Middle frontal gyrus (tissue), 1 donor: Measurements from ENCODE around the gene RNASEH2B.
A peak's percentile ranks its signal among the peaks of the same experiment; 100 is the strongest.

Experiments
- DNase-seq: peaks from one replicate; pipeline ENCODE4 v3.0.0-alpha.2; 2015; ENCODE audit warnings: low spot score; ENCODE audit errors: extremely low spot score

The RNASEH2B gene

GRCh38 chr13:50905256-50905655 is 4.3 kb upstream of the RNASEH2B start:
- DNase-seq: no peak

- DNase-seq: no peak
Measured at GRCh38 chr13:50907781-50908180, 1.8 kb upstream of the RNASEH2B start.

GRCh38 chr13:50908371-50908770 is 1.2 kb upstream of the RNASEH2B start:
- no peak for DNase-seq

- DNase-seq: no peak
Measured at GRCh38 chr13:50910485-50910805, 854 bp downstream of the RNASEH2B start.

GRCh38 chr13:50911081-50911631 is 1.6 kb downstream of the RNASEH2B start:
- DNase-seq: no peak

- DNase-seq: peak; percentile 83
Measured at GRCh38 chr13:50911937-50912795, 2.6 kb downstream of the RNASEH2B start.

GRCh38 chr13:50912851-50913250 is 3.3 kb downstream of the RNASEH2B start:
- DNase-seq: no peak

GRCh38 chr13:50914176-50914700 is 4.6 kb downstream of the RNASEH2B start:
- DNase-seq: no peak

GRCh38 chr13:50914848-50915247 is 5.3 kb downstream of the RNASEH2B start:
- no peak for DNase-seq

- DNase-seq: no peak
Measured at GRCh38 chr13:50915565-50915964, 6.0 kb downstream of the RNASEH2B start.

- DNase-seq: no peak
Measured at GRCh38 chr13:50916701-50917184, 7.2 kb downstream of the RNASEH2B start.

- no peak for DNase-seq
Measured at GRCh38 chr13:50917572-50917971, 8.0 kb downstream of the RNASEH2B start.

- no peak for DNase-seq
Measured at GRCh38 chr13:50918567-50918966, 9.0 kb downstream of the RNASEH2B start.

GRCh38 chr13:50919277-50919676 is 9.7 kb downstream of the RNASEH2B start:
- DNase-seq: no peak

GRCh38 chr13:50921706-50922105 is 12.1 kb downstream of the RNASEH2B start:
- DNase-seq: no peak

GRCh38 chr13:50923272-50923671 is 13.7 kb downstream of the RNASEH2B start:
- no peak for DNase-seq

- no peak for DNase-seq
Measured at GRCh38 chr13:50924025-50924424, 14.4 kb downstream of the RNASEH2B start.

- no peak for DNase-seq
Measured at GRCh38 chr13:50927701-50928100, 18.1 kb downstream of the RNASEH2B start.

GRCh38 chr13:50928102-50928501 is 18.5 kb downstream of the RNASEH2B start:
- no peak for DNase-seq

GRCh38 chr13:50928659-50929462 is 19.3 kb downstream of the RNASEH2B start:
- no peak for DNase-seq

- no peak for DNase-seq
Measured at GRCh38 chr13:50932091-50932490, 22.5 kb downstream of the RNASEH2B start.
